Measurements from ENCODE around the gene GALNT18.

GRCh38 chr11:11370255-11370961 is 251.4 kb downstream of the GALNT18 start:
- TF ChIP-seq CTCF (IDR thresholded peaks at IDR 0.05) (no peak), POLR2A (IDR thresholded peaks at IDR 0.05) (no peak)

Data from ovary (tissue), 3 donors.